HCT116 (cell line): ENCODE measurements around the gene FUOM. TPM values are rescaled to one million over a fixed set of nuclear protein-coding genes. Genes with fewer than 3 reads are reported as not detected.

Experiments
- ATAC-seq: fragments of 200-7000 bp; cut with Tn5 transposase; 2 replicates; pipeline ENCODE4 v1.9.1; 2020; ENCODE audit warnings: mild to moderate bottlenecking, moderate library complexity
- BruUV-seq: library from RNA; stranded (reverse); fragments of 400-500 nt; replicated peaks from 2 replicates; lab custom pipeline; 2021; lab: Mats Ljungman, UMichigan
- CTCF ChIA-PET: fragments of 300-600 bp; sonication (Branson Sonifier 250); formaldehyde crosslinking; loops from one replicate; lab custom pipeline; 2021; ENCODE audit warnings: antibody characterized with exemption; lab: Charles Lee
- POLR2A ChIA-PET: fragments of 300-600, 350-600 bp; sonication (Branson Sonifier 250); formaldehyde crosslinking; loops from one replicate; lab custom pipeline; 2021; ENCODE audit warnings: antibody characterized with exemption; lab: Charles Lee
- RAD21 ChIA-PET, 2 experiments: fragments of 300-600 bp; sonication (Branson Sonifier 250); formaldehyde crosslinking; loops; one replicate each; lab custom pipeline; 2023; ENCODE audit warnings: low total read pairs in 2 of 2; ENCODE audit not compliant: uncharacterized antibody in 2 of 2, unreplicated experiment in 2 of 2, low non-redundant PET in 1 of 2; lab: Charles Lee
- DNase-seq: peaks from one replicate; pipeline ENCODE4 v3.0.0-alpha.2; 2010; ENCODE audit warnings: low read depth, low spot score
- H2AFZ ChIP-seq: fragments of 200-600 bp; shearing (Covaris generic), sonication (generic); 2 replicates; pipeline ENCODE4 v1.6.1; 2017; ENCODE audit warnings: low read depth, mixed run types, mixed read lengths, antibody characterized with exemption, low read length; ENCODE audit not compliant: poor library complexity, severe bottlenecking
- H3K27ac ChIP-seq: 2 replicates; pipeline ENCODE4 v1.5.1; 2012; ENCODE audit warnings: low read depth, low read length
- H3K27me3 ChIP-seq: fragments of 200-600 bp; sonication (generic); 2 replicates; pipeline ENCODE4 v1.6.1; 2016; ENCODE audit warnings: mixed run types, low read length, mixed read lengths; ENCODE audit not compliant: insufficient read depth
- H3K36me3 ChIP-seq, 2 experiments: fragments of 200-500 bp in 1 of 2; fragments of 200-600 bp in 1 of 2; sonication (Bioruptor generic) in 1 of 2; sonication (generic) in 1 of 2; 2 replicates each; pipeline versions ENCODE4 v1.5.1 to v1.6.1; 2014 to 2016; ENCODE audit warnings: low read length in 2 of 2, inconsistent platforms in 1 of 2, mixed read lengths in 1 of 2, mixed run types in 1 of 2; ENCODE audit not compliant: insufficient read depth in 2 of 2, control insufficient read depth in 1 of 2
- H3K4me1 ChIP-seq, 2 experiments: fragments of 200-600 bp in 1 of 2; sonication (generic) in 1 of 2; 2 replicates each; pipeline versions ENCODE4 v1.5.1 to v1.6.1; 2012 to 2017; ENCODE audit warnings: low read length in 2 of 2, inconsistent platforms in 1 of 2, mild to moderate bottlenecking in 1 of 2, mixed read lengths in 1 of 2, mixed run types in 1 of 2, moderate library complexity in 1 of 2; ENCODE audit not compliant: insufficient read depth in 2 of 2, control insufficient read depth in 1 of 2
- H3K4me2 ChIP-seq: fragments of 200-600 bp; sonication (generic); 2 replicates; pipeline ENCODE4 v1.6.1; 2017; ENCODE audit warnings: mixed run types, low read length, mixed read lengths
- H3K4me3 ChIP-seq, 2 experiments: fragments of 200-600 bp in 1 of 2; sonication (generic) in 1 of 2; replicated peaks in 1 of 2; 2 replicates each; pipeline ENCODE4 v1.5.1; 2011 to 2016; ENCODE audit warnings: low read length in 2 of 2, control low read depth in 1 of 2, low read depth in 1 of 2, mild to moderate bottlenecking in 1 of 2, mixed read lengths in 1 of 2, mixed run types in 1 of 2
- H3K79me2 ChIP-seq: fragments of 200-600 bp; sonication (generic); 2 replicates; pipeline ENCODE4 v1.6.1; 2017; ENCODE audit warnings: mild to moderate bottlenecking, mixed run types, low read length, moderate library complexity, mixed read lengths; ENCODE audit not compliant: insufficient read depth
- H3K9ac ChIP-seq: fragments of 200-600 bp; sonication (generic); 2 replicates; pipeline ENCODE4 v1.6.1; 2016; ENCODE audit warnings: low read length, mixed read lengths
- H3K9me2 ChIP-seq: fragments of 200-600 bp; sonication (generic), shearing (Covaris generic); 2 replicates; pipeline ENCODE4 v1.6.1; 2017; ENCODE audit warnings: mixed run types, mild to moderate bottlenecking, moderate library complexity; ENCODE audit not compliant: insufficient read depth
- H3K9me3 ChIP-seq, 2 experiments: fragments of 200-500 bp in 1 of 2; fragments of 200-600 bp in 1 of 2; sonication (Bioruptor generic) in 1 of 2; sonication (generic) in 1 of 2; 2 replicates each; pipeline ENCODE4 v1.6.1; 2014 to 2017; ENCODE audit warnings: low read length in 2 of 2, mixed read lengths in 2 of 2, inconsistent platforms in 1 of 2, low read depth in 1 of 2, mild to moderate bottlenecking in 1 of 2, mixed run types in 1 of 2, moderate library complexity in 1 of 2; ENCODE audit not compliant: control insufficient read depth in 1 of 2, insufficient read depth in 1 of 2
- H4K20me1 ChIP-seq: fragments of 200-600 bp; sonication (generic), shearing (Covaris generic); 2 replicates; pipeline ENCODE4 v1.6.1; 2017; ENCODE audit warnings: mixed run types, mild to moderate bottlenecking, moderate library complexity; ENCODE audit not compliant: insufficient read depth
- ATF3 ChIP-seq: IDR thresholded peaks from 2 replicates; pipeline ENCODE4 v1.6.1; 2012
- CBX3 ChIP-seq: IDR thresholded peaks from 2 replicates; pipeline ENCODE4 v1.6.1; 2012; ENCODE audit warnings: low read depth
- CEBPB ChIP-seq: IDR thresholded peaks from 2 replicates; pipeline ENCODE4 v1.6.1; 2012; ENCODE audit warnings: low read depth
- CTCF ChIP-seq, 3 experiments: fragments of 200-600 bp in 1 of 3; sonication (generic) in 1 of 3; IDR thresholded peaks in 2 of 3; conservative IDR thresholded peaks in 1 of 3; 2 replicates each; pipeline ENCODE4 v1.5.1; 2012 to 2017; ENCODE audit warnings: low read depth in 2 of 3, low read length in 2 of 3, antibody characterized with exemption in 1 of 3, borderline replicate concordance in 1 of 3, control low read depth in 1 of 3, mild to moderate bottlenecking in 1 of 3, mixed read lengths in 1 of 3, mixed run types in 1 of 3, moderate library complexity in 1 of 3; ENCODE audit not compliant: insufficient read depth in 1 of 3
- EGR1 ChIP-seq: IDR thresholded peaks from 2 replicates; pipeline ENCODE4 v1.6.1; 2012; ENCODE audit warnings: low read depth
- ELF1 ChIP-seq: IDR thresholded peaks from 2 replicates; pipeline ENCODE4 v1.6.1; 2012; ENCODE audit warnings: low read depth, borderline replicate concordance
- EZH2phosphoT487 ChIP-seq: fragments of 200-600 bp; IDR thresholded peaks from 2 replicates; pipeline ENCODE4 v1.6.1; 2018; ENCODE audit warnings: antibody characterized with exemption, borderline replicate concordance
- FOSL1 ChIP-seq: IDR thresholded peaks from 2 replicates; pipeline ENCODE4 v1.6.1; 2012; ENCODE audit warnings: low read depth
- JUND ChIP-seq: IDR thresholded peaks from 2 replicates; pipeline ENCODE4 v1.6.1; 2012
- MAX ChIP-seq: IDR thresholded peaks from 2 replicates; pipeline ENCODE4 v1.6.1; 2012
- POLR2A ChIP-seq: IDR thresholded peaks from 2 replicates; pipeline ENCODE4 v1.7.0; 2011; ENCODE audit warnings: borderline replicate concordance; ENCODE audit not compliant: insufficient read depth, insufficient read length; ENCODE audit errors: extremely low read depth
- POLR2AphosphoS5 ChIP-seq: IDR thresholded peaks from 2 replicates; pipeline ENCODE4 v1.6.1; 2011; ENCODE audit warnings: mild to moderate bottlenecking, low read depth, low read length, moderate library complexity
- RAD21 ChIP-seq: IDR thresholded peaks from 2 replicates; pipeline ENCODE4 v1.6.1; 2012; ENCODE audit warnings: low read depth, mild to moderate bottlenecking
- REST ChIP-seq: IDR thresholded peaks from 2 replicates; pipeline ENCODE4 v1.6.1; 2012; ENCODE audit warnings: low read depth
- SP1 ChIP-seq: IDR thresholded peaks from 2 replicates; pipeline ENCODE4 v1.6.1; 2012; ENCODE audit warnings: low read depth
- SRF ChIP-seq: IDR thresholded peaks from 2 replicates; pipeline ENCODE4 v1.6.1; 2012; ENCODE audit warnings: low read depth
- YY1 ChIP-seq: IDR thresholded peaks from 2 replicates; pipeline ENCODE4 v1.6.1; 2011; ENCODE audit warnings: low read length, low read depth, moderate library complexity, mild to moderate bottlenecking; ENCODE audit not compliant: insufficient replicate concordance; ENCODE audit errors: extremely low read depth
- ZBTB33 ChIP-seq: IDR thresholded peaks from 2 replicates; pipeline ENCODE4 v1.6.1; 2011; ENCODE audit warnings: mild to moderate bottlenecking, low read length, moderate library complexity; ENCODE audit not compliant: insufficient replicate concordance; ENCODE audit errors: extremely low read depth
- ZFX ChIP-seq: fragments of 450-650 bp; IDR thresholded peaks from 2 replicates; pipeline ENCODE4 v1.6.1; 2017
- ZNF274 ChIP-seq: fragments of 200-500 bp; sonication (Bioruptor generic); IDR thresholded peaks from 2 replicates; pipeline ENCODE4 v1.6.1; 2014; ENCODE audit warnings: mild to moderate bottlenecking, low read depth, low read length, inconsistent platforms
- intact Hi-C: fragments of 100-400 bp; cut with micrococcal nuclease; formaldehyde crosslinking; loops from 2 replicates; pipeline ENCODE4 v1.10.0; 2022
- total RNA-seq: library from RNA; stranded (reverse); gene quantifications from one replicate; pipeline ENCODE4 v1.2.1, GENCODE V29; 2021; ENCODE audit not compliant: unreplicated experiment

The FUOM gene
- total RNA-seq, 1 experiment from 2014 or later = 21.5 TPM

GRCh38 chr10:133310399-133310755, 47.4 kb downstream of the FUOM start:
- RAD21 ChIA-PET = no interaction called here
- Histone ChIP-seq H3K36me3 (peaks cover 0 to 3% of the 10 kb centered on the region in 2 experiments; a peak in 1 of 4 replicates), H3K27ac (no peak overlapping the region), H3K9ac (no peak overlapping the region), H4K20me1 (no peaks in the 10 kb centered on the region), H3K27me3 (no peaks in the 10 kb centered on the region), H3K79me2 (peaks cover 27% of the 10 kb centered on the region), H2AFZ (no peak overlapping the region), H3K9me2 (no peaks in the 10 kb centered on the region), H3K4me2 (no peak overlapping the region), H3K9me3 (no peaks in the 10 kb centered on the region), H3K4me3 (no peak overlapping the region), H3K4me1 (peaks cover 2 to 15% of the 10 kb centered on the region in 2 experiments; a peak in 2 of 4 replicates)
- POLR2A ChIA-PET = no interaction called here
- DNase-seq (no peak), ATAC-seq (no peak)
- intact Hi-C loops = no loop called here
- TF ChIP-seq REST (no peak), CEBPB (no peak), POLR2A (no peak), FOSL1 (no peak), MAX (no peak), ZNF274 (no peak), RAD21 (no peak), JUND (no peak), YY1 (no peak), CTCF (IDR thresholded peaks at IDR 0.05 in 2 of 3, conservative IDR thresholded peaks at IDR 0.05 in 1 of 3; ENCODE audit: borderline replicate concordance in 1 of 3, insufficient read depth in 1 of 3, low read depth in 2 of 3, low read length in 2 of 3) (no peak), POLR2AphosphoS5 (no peak), ATF3 (no peak), EGR1 (no peak), ZFX (no peak), EZH2phosphoT487 (no peak), ZBTB33 (no peak), CBX3 (no peak), ELF1 (no peak), SP1 (no peak), SRF (no peak)
- CTCF ChIA-PET = no interaction called here
- BruUV-seq = TSS peak; percentile 39
